A549 (cell line): ENCODE results near the gene CTIF. TPM values are rescaled to one million over a fixed set of nuclear protein-coding genes. Genes with fewer than 3 reads are reported as not detected.
A peak's percentile ranks its signal among the peaks of the same experiment; 100 is the strongest.

Source experiments
- ATAC-seq, 2 experiments: fragments of 200-7000 bp in 1 of 2; fragments of >200 bp in 1 of 2; cut with Nextera tagmentation in 1 of 2; cut with Tn5 transposase in 1 of 2; 3 replicates each; pipeline versions ENCODE4 v1.8.0 to v1.9.1; 2018 to 2020; ENCODE audit warnings: mild to moderate bottlenecking in 1 of 2, moderate library complexity in 1 of 2
- CTCF ChIA-PET: fragments of 300-600 bp; sonication (Branson Sonifier 250); formaldehyde crosslinking; extraction: SDS; loops from one replicate; lab custom pipeline; 2021; ENCODE audit warnings: antibody characterized with exemption, inconsistent platforms; lab: Yijun Ruan, JAX
- POLR2A ChIA-PET: fragments of 350-600 bp; formaldehyde crosslinking; extraction: SDS; loops from one replicate; lab custom pipeline; 2021; ENCODE audit warnings: antibody characterized with exemption, inconsistent platforms; lab: Yijun Ruan, JAX
- DNase-seq, 2 experiments: peaks; one replicate each; pipeline versions ENCODE4 v3.0.0 to v3.0.0-alpha.2; 2011 to 2016; ENCODE audit warnings: low read depth in 1 of 2, low spot score in 1 of 2
- FAIRE-seq: peaks from 2 replicates; lab custom pipeline; 2011; peaks lifted over from hg19 to GRCh38; lab: Jason Lieb, UNC
- H3K27ac ChIP-seq, 2 experiments: fragments of >200 bp; sonication (Bioruptor Twin); formaldehyde crosslinking; 3 replicates each; pipeline ENCODE4 v1.5.1; 2016 to 2017
- H3K4me1 ChIP-seq: fragments of >200 bp; sonication (Bioruptor Twin); formaldehyde crosslinking; 3 replicates; pipeline ENCODE4 v1.6.1; 2016
- H3K4me2 ChIP-seq: fragments of >200 bp; sonication (Bioruptor Twin); formaldehyde crosslinking; 3 replicates; pipeline ENCODE4 v1.6.1; 2016
- H3K4me3 ChIP-seq: fragments of >200 bp; sonication (Bioruptor Twin); formaldehyde crosslinking; 3 replicates; pipeline ENCODE4 v1.5.1; 2016
- H3K9me3 ChIP-seq: fragments of >200 bp; sonication (Bioruptor Twin); formaldehyde crosslinking; 3 replicates; pipeline ENCODE4 v1.6.1; 2016
- CBX2 ChIP-seq: fragments of 200-600 bp; sonication (generic); IDR thresholded peaks from 2 replicates; pipeline ENCODE4 v1.6.1; 2016; ENCODE audit warnings: low read depth, mild to moderate bottlenecking, borderline replicate concordance
- CHD2 ChIP-seq: fragments of 150-350 bp; IDR thresholded peaks from 2 replicates; pipeline ENCODE4 v1.6.1; 2014; ENCODE audit warnings: low read length; ENCODE audit not compliant: partially characterized antibody
- EHMT2 ChIP-seq: fragments of 200-600 bp; sonication (generic); IDR thresholded peaks from 2 replicates; pipeline ENCODE4 v1.6.1; 2016; ENCODE audit warnings: antibody characterized with exemption, low read depth, mild to moderate bottlenecking, moderate library complexity
- EP300 ChIP-seq, 2 experiments: fragments of >200 bp; sonication (Bioruptor Twin); formaldehyde crosslinking; IDR thresholded peaks; 2 replicates in 1 of 2; 3 replicates in 1 of 2; pipeline ENCODE4 v1.6.1; 2016 to 2017
- FOSL2 ChIP-seq, 2 experiments: fragments of 450-650 bp in 1 of 2; fragments of >200 bp in 1 of 2; sonication (Bioruptor Twin) in 1 of 2; formaldehyde crosslinking; IDR thresholded peaks; 2 replicates each; pipeline versions ENCODE4 v1.5.0 to v1.6.1; 2016 to 2020; ENCODE audit warnings: mild to moderate bottlenecking in 1 of 2, moderate library complexity in 1 of 2
- HOXB13 ChIP-seq: fragments of 250-450 bp; sonication (Bioruptor Pico); IDR thresholded peaks from 2 replicates; pipeline ENCODE4 v1.5.0; 2020; ENCODE audit warnings: low read depth, mild to moderate bottlenecking, moderate library complexity
- JUNB ChIP-seq: fragments of >200 bp; sonication (Bioruptor Twin); formaldehyde crosslinking; IDR thresholded peaks from 2 replicates; pipeline ENCODE4 v1.6.1; 2016
- KDM1A ChIP-seq: fragments of 200-600 bp; sonication (generic); IDR thresholded peaks from 2 replicates; pipeline ENCODE4 v1.6.1; 2016; ENCODE audit warnings: low read depth, mild to moderate bottlenecking
- KDM5A ChIP-seq: fragments of 200-600 bp; sonication (generic); IDR thresholded peaks from 2 replicates; pipeline ENCODE4 v1.6.1; 2016; ENCODE audit warnings: antibody characterized with exemption, mild to moderate bottlenecking
- MAFK ChIP-seq: fragments of 450-650 bp; IDR thresholded peaks from 2 replicates; pipeline ENCODE4 v1.6.1; 2014; ENCODE audit not compliant: partially characterized antibody
- NR3C1 ChIP-seq: fragments of >200 bp; sonication (Bioruptor Twin); formaldehyde crosslinking; IDR thresholded peaks from 3 replicates; pipeline ENCODE4 v1.6.1; 2017
- RAD21 ChIP-seq, 2 experiments: fragments of >200 bp in 1 of 2; sonication (Bioruptor Twin) in 1 of 2; formaldehyde crosslinking in 1 of 2; IDR thresholded peaks in 1 of 2; conservative IDR thresholded peaks in 1 of 2; 2 replicates in 1 of 2; 3 replicates in 1 of 2; pipeline ENCODE4 v1.6.1; 2012 to 2018; ENCODE audit warnings: inconsistent platforms in 1 of 2
- SMC3 ChIP-seq: fragments of >200 bp; sonication (Bioruptor Twin); formaldehyde crosslinking; IDR thresholded peaks from 3 replicates; pipeline ENCODE4 v1.6.1; 2018; ENCODE audit warnings: inconsistent platforms
- ZC3H11A ChIP-seq: fragments of 450-650 bp; IDR thresholded peaks from 2 replicates; pipeline ENCODE4 v1.6.1; 2014; ENCODE audit warnings: antibody characterized with exemption, mild to moderate bottlenecking
- ZNF302 ChIP-seq: fragments of 250-450 bp; sonication (Bioruptor Pico); IDR thresholded peaks from 2 replicates; pipeline ENCODE4 v1.9.0; 2021; ENCODE audit warnings: inconsistent platforms, mild to moderate bottlenecking, moderate library complexity
- WGBS: methylation state at CpG from one replicate; pipeline ENCODE4 v1.1.6; 2017; ENCODE audit errors: missing lambda C conversion rate; 5-methylcytosine and 5-hydroxymethylcytosine counted together
- polyA plus RNA-seq, 4 experiments: library from polyadenylated mRNA; depleted of rRNA in 3 of 4; stranded (reverse); fragments of >200 nt; fragmentation: RNase III in 1 of 4; extraction: RNeasy Plus Mini Kit Qiagen cat#74134 plus additional on column Dnase treatment in 1 of 4; gene quantifications; 2 replicates in 3 of 4; 3 replicates in 1 of 4; pipeline ENCODE4 v1.2.3, GENCODE V29; 2011 to 2017
- TF ChIP-seq, protein P1 (sequence below): fragments of 150-350 bp; IDR thresholded peaks from 2 replicates; pipeline ENCODE4 v1.6.1; 2014; ENCODE audit warnings: low read depth, mild to moderate bottlenecking, low read length
- TF ChIP-seq, protein P2 (sequence below): fragments of >200 bp; sonication (Bioruptor Twin); formaldehyde crosslinking; IDR thresholded peaks from 3 replicates; pipeline ENCODE4 v1.5.1; 2016
- TF ChIP-seq, protein P3 (sequence below): fragments of 450-650 bp; IDR thresholded peaks from 2 replicates; pipeline ENCODE4 v1.6.1; 2014; ENCODE audit warnings: antibody characterized with exemption
- TF ChIP-seq, protein P4 (sequence below): IDR thresholded peaks from 2 replicates; pipeline ENCODE4 v1.6.1; 2012
- TF ChIP-seq, protein P5 (sequence below): IDR thresholded peaks from 2 replicates; pipeline ENCODE4 v1.6.1; 2012

Gene CTIF
- polyA plus RNA-seq, 2 of the 4 experiments (the other 2 are of a cell fraction): 17.0 to 24.7 TPM

DNA sequence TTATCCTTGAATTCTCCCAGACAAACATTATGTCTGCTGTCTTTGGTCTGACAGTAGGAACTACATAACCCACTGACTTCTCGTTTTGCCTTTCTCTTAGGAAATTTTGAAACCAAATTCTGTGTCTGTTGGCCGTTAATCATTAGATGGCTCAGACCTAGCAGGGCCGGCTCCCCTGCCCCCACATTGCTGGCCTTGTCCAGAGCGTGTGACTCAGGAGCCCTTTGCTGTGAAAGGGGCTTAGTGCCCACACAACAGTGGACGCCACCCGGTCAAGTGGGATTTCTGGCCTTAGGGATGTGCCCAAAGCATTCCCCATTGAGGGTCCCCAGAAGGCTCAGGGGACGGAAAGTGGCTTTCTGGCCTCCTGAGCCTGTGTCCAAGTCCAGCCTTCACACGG is 137.5 kb downstream of the CTIF start:
- DNase-seq (no peak), ATAC-seq (no peak; a peak in 1 of 6 replicates), FAIRE-seq (no peak)
- ChIA-PET POLR2A (no interaction called here), CTCF (interaction anchor here (0.6 to 2.1 kb wide), 13 partner anchors 10 to 770 kb away, joined by 3 to 11 read pairs (median 3); no protein-coding TSS in a partner anchor)
- 60% methylated on average over 5 of the region's 8 CpGs for WGBS
- Histone ChIP-seq H3K4me1 (peaks cover 18% of the 10 kb centered on the region), H3K27ac (peak overlapping the region in 1 of 2 experiments; percentile 63; a peak in 3 of 6 replicates), H3K4me3 (no peak overlapping the region), H3K4me2 (peak overlapping the region; percentile 26; the same call in 1 of the 3 replicates), H3K9me3 (peaks cover 3% of the 10 kb centered on the region; the same call in 2 of the 3 replicates)
- TF ChIP-seq, protein P1, sequence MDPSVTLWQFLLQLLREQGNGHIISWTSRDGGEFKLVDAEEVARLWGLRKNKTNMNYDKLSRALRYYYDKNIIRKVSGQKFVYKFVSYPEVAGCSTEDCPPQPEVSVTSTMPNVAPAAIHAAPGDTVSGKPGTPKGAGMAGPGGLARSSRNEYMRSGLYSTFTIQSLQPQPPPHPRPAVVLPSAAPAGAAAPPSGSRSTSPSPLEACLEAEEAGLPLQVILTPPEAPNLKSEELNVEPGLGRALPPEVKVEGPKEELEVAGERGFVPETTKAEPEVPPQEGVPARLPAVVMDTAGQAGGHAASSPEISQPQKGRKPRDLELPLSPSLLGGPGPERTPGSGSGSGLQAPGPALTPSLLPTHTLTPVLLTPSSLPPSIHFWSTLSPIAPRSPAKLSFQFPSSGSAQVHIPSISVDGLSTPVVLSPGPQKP: no peak
- TF ChIP-seq EHMT2 (no peak), CHD2 (no peak), NR3C1 (no peak), ZNF302 (no peak), HOXB13 (CRISPR knock-in tag) (no peak), ZC3H11A (no peak)
- TF ChIP-seq, protein P2, sequence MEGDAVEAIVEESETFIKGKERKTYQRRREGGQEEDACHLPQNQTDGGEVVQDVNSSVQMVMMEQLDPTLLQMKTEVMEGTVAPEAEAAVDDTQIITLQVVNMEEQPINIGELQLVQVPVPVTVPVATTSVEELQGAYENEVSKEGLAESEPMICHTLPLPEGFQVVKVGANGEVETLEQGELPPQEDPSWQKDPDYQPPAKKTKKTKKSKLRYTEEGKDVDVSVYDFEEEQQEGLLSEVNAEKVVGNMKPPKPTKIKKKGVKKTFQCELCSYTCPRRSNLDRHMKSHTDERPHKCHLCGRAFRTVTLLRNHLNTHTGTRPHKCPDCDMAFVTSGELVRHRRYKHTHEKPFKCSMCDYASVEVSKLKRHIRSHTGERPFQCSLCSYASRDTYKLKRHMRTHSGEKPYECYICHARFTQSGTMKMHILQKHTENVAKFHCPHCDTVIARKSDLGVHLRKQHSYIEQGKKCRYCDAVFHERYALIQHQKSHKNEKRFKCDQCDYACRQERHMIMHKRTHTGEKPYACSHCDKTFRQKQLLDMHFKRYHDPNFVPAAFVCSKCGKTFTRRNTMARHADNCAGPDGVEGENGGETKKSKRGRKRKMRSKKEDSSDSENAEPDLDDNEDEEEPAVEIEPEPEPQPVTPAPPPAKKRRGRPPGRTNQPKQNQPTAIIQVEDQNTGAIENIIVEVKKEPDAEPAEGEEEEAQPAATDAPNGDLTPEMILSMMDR: no peak

DNA sequence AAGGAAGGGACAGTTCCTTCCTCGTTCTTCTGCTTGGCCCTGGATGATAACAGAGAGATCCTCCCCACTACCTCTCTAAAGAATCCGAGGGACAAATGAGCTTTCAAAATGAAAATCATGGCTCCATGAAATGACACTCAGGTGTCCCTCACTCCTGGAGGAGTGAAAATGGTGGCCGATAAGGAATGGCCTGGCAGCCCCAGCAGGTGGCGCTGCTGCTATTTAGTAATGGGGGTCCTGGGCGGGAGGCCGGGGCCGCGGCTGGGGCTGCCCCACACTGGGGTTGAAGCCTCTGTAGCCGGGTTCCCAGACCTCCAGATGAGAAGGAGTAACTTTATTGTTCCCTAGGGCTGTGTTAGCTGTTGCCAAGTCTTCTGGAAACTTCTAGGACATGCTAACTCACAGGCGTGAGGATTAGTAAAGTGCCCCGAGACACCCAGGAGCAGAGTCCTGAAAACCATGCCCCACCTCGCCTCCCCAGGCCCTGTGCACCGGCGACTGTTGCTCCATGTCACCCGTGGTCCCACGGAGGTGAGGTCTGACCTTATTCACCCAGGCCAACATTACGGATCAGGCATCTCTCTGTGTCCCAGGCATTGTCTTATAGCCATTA is 138.0 kb downstream of the CTIF start:
- FAIRE-seq: no peak
- ChIA-PET POLR2A (no interaction called here), CTCF (interaction anchor here (0.6 to 2.1 kb wide), 13 partner anchors 10 to 770 kb away, joined by 3 to 11 read pairs (median 3); no protein-coding TSS in a partner anchor)

More for the DNA sequence above, 138.0 kb downstream of the CTIF start:
- H3K27ac ChIP-seq: peak overlapping the region in 1 of 2 experiments; percentile 63; a peak in 3 of 6 replicates
- no peaks in the 10 kb centered on the region for H3K9me3 ChIP-seq
- ATAC-seq: peak; percentile 40 to 71; a peak in 3 of 6 replicates
- peaks cover 18% of the 10 kb centered on the region for H3K4me1 ChIP-seq
- TF ChIP-seq KDM5A (no peak), ZC3H11A (no peak), CBX2 (no peak), FOSL2 (IDR thresholded peaks at IDR 0.05) (no peak), FOSL2 (CRISPR knock-in tag; IDR thresholded peaks at IDR 0.05) (no peak), RAD21 (conservative IDR thresholded peaks at IDR 0.05 in 1 of 2, IDR thresholded peaks at IDR 0.05 in 1 of 2) (peak; percentile 76), JUNB (no peak), MAFK (no peak), EP300 (IDR thresholded peaks at IDR 0.05) (no peak), KDM1A (no peak), SMC3 (peak; percentile 76)
- TF ChIP-seq, protein P3, sequence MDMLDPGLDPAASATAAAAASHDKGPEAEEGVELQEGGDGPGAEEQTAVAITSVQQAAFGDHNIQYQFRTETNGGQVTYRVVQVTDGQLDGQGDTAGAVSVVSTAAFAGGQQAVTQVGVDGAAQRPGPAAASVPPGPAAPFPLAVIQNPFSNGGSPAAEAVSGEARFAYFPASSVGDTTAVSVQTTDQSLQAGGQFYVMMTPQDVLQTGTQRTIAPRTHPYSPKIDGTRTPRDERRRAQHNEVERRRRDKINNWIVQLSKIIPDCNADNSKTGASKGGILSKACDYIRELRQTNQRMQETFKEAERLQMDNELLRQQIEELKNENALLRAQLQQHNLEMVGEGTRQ: no peak
- TF ChIP-seq, protein P2: peak; percentile 76
- TF ChIP-seq, protein P4, sequence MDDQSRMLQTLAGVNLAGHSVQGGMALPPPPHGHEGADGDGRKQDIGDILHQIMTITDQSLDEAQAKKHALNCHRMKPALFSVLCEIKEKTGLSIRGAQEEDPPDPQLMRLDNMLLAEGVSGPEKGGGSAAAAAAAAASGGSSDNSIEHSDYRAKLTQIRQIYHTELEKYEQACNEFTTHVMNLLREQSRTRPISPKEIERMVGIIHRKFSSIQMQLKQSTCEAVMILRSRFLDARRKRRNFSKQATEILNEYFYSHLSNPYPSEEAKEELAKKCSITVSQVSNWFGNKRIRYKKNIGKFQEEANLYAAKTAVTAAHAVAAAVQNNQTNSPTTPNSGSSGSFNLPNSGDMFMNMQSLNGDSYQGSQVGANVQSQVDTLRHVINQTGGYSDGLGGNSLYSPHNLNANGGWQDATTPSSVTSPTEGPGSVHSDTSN: no peak
- TF ChIP-seq, protein P5, sequence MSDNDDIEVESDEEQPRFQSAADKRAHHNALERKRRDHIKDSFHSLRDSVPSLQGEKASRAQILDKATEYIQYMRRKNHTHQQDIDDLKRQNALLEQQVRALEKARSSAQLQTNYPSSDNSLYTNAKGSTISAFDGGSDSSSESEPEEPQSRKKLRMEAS: no peak
- 55% methylated on average over 8 of the region's 17 CpGs for WGBS
- H3K4me3 ChIP-seq: no peak overlapping the region
- H3K4me2 ChIP-seq: peak overlapping the region; percentile 26; the same call in 1 of the 3 replicates
- DNase-seq: peak; percentile 41 to 42
